GM19455 (cell line): ENCODE results near the gene SLC39A9.

Experiments
- ATAC-seq: cut with Tn5 transposase; IDR thresholded peaks from one replicate; pipeline ENCODE4 v1.9.1; 2021; ENCODE audit not compliant: unreplicated experiment

SLC39A9 gene

GRCh38 chr14:69499436-69499835, 100.9 kb downstream of the SLC39A9 start:
- ATAC-seq: no peak

- no peak for ATAC-seq
These were observed 101.6 kb downstream of the SLC39A9 start for GRCh38 chr14:69500096-69500495.

GRCh38 chr14:69500736-69501135, 102.2 kb downstream of the SLC39A9 start:
- ATAC-seq: no peak

- ATAC-seq: no peak
These were observed 102.9 kb downstream of the SLC39A9 start for GRCh38 chr14:69501423-69501838.

GRCh38 chr14:69504775-69505174, 106.3 kb downstream of the SLC39A9 start:
- ATAC-seq: no peak

GRCh38 chr14:69505338-69506240, 107.1 kb downstream of the SLC39A9 start:
- no peak for ATAC-seq

GRCh38 chr14:69506241-69506595, 107.7 kb downstream of the SLC39A9 start:
- ATAC-seq: no peak
